GM18526 (cell line): ENCODE data around the gene RASAL2.

Source experiments
- POLR2A ChIP-seq: IDR thresholded peaks from 3 replicates; pipeline ENCODE4 v1.6.1; 2011; ENCODE audit not compliant: insufficient read length; ENCODE audit errors: extremely low read depth

The RASAL2 gene

DNA sequence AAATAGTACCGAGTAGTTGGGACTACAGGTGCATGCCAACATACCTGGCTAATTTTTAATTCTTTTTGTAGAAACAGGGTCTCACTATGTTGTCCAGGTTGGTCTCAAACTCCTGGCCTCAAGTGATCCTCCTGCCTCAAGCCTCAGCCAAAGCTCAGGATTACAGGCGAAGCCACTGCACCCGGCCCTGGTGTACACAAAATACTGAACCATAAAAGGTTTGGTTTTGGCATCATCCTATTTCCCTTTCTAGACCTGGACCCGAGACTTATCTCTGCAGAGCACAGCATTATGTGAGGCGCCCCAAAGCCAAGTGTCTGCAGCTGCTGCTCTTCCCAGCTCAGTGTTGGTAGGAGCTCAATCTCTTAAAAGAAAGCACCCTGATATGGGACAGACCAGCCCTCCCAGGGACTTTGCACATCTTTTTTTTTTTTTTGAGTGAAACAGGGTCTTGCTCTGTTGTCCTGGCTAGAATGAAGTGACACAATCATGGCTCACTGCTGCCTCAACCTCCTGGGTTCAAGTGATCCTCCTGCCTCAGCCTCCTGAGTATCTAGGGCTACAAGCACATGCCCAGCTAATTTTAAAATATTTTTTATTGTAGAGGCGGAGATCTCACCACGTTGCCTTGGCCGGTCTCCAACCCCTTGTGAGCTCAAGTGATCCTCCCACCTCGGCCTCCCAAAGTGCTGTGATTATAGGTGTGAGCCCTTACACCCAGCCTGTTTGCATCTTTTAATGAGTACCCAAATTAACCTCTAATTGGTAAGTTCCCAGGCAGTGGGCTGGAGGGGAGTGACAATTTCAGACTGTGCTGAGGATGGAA, 439.4 kb downstream of the RASAL2 start:
- no peak for TF ChIP-seq POLR2A
